HG02852 (cell line): ENCODE results near the gene USP40.

Experiments used
- ATAC-seq: cut with Tn5 transposase; IDR thresholded peaks from one replicate; pipeline ENCODE4 v1.9.1; 2021; ENCODE audit warnings: mild to moderate bottlenecking, moderate library complexity; ENCODE audit not compliant: unreplicated experiment

Gene USP40

GRCh38 chr2:233479616-233480489, 86.7 kb downstream of the USP40 start:
- ATAC-seq = no peak

GRCh38 chr2:233477548-233478433, 88.8 kb downstream of the USP40 start:
- ATAC-seq = no peak

- ATAC-seq = no peak
Observed at GRCh38 chr2:233476651-233477547, 89.7 kb downstream of the USP40 start.

- ATAC-seq = no peak
Observed at GRCh38 chr2:233476063-233476410, 90.5 kb downstream of the USP40 start.

- no peak for ATAC-seq
Observed at GRCh38 chr2:233474308-233475160, 92.0 kb downstream of the USP40 start.

GRCh38 chr2:233473878-233474277, 92.7 kb downstream of the USP40 start:
- no peak for ATAC-seq

GRCh38 chr2:233473386-233473791, 93.2 kb downstream of the USP40 start:
- ATAC-seq = no peak

- no peak for ATAC-seq
Observed at GRCh38 chr2:233471291-233472035, 95.1 kb downstream of the USP40 start.

GRCh38 chr2:233470839-233471238, 95.7 kb downstream of the USP40 start:
- ATAC-seq = no peak

- no peak for ATAC-seq
Observed at GRCh38 chr2:233470011-233470687, 96.4 kb downstream of the USP40 start.

- ATAC-seq = no peak
Observed at GRCh38 chr2:233469261-233470010, 97.1 kb downstream of the USP40 start.

GRCh38 chr2:233468741-233469110, 97.9 kb downstream of the USP40 start:
- ATAC-seq = no peak

- no peak for ATAC-seq
Observed at GRCh38 chr2:233468047-233468740, 98.4 kb downstream of the USP40 start.

GRCh38 chr2:233466991-233467603, 99.5 kb downstream of the USP40 start:
- ATAC-seq = no peak

GRCh38 chr2:233464531-233465240, 101.9 kb downstream of the USP40 start:
- no peak for ATAC-seq

GRCh38 chr2:233464056-233464455, 102.5 kb downstream of the USP40 start:
- no peak for ATAC-seq
